Common myeloid progenitor, CD34-positive (primary cell): ENCODE results near the gene RASGRP3.

Source experiments
- CTCF ChIA-PET: fragments of 350-600 bp; sonication (Branson Sonifier 250); formaldehyde crosslinking; loops from one replicate; lab custom pipeline; 2021; ENCODE audit warnings: antibody characterized with exemption; lab: Charles Lee
- POLR2A ChIA-PET: fragments of 350-600 bp; sonication (Branson Sonifier 250); formaldehyde crosslinking; loops from one replicate; lab custom pipeline; 2021; ENCODE audit warnings: antibody characterized with exemption; lab: Charles Lee
- DNase-seq, 3 donors: peaks; one replicate each; pipeline versions ENCODE4 v3.0.0 to v3.0.0-alpha.2; 2013
- H3K27ac ChIP-seq, 2 experiments: 1 replicate in 1 of 2; 2 replicates in 1 of 2; pipeline ENCODE4 v1.7.0; 2013; ENCODE audit warnings: inconsistent platforms in 2 of 2, low read length in 2 of 2, mild to moderate bottlenecking in 2 of 2, low read depth in 1 of 2, moderate library complexity in 1 of 2; ENCODE audit not compliant: severe bottlenecking in 2 of 2, insufficient read depth in 1 of 2, poor library complexity in 1 of 2
- H3K27me3 ChIP-seq, 5 experiments: replicated peaks in 2 of 5; 1 replicate in 3 of 5; 2 replicates in 2 of 5; pipeline versions ENCODE4 v1.6.1 to v1.7.0; 2013; ENCODE audit warnings: low read length in 4 of 5, mild to moderate bottlenecking in 2 of 5, moderate library complexity in 2 of 5, inconsistent platforms in 1 of 5; ENCODE audit not compliant: insufficient read depth in 5 of 5, control insufficient read depth in 4 of 5
- H3K36me3 ChIP-seq, 4 experiments: 1 replicate in 2 of 4; 2 replicates in 2 of 4; pipeline versions ENCODE4 v1.6.1 to v1.7.0; 2013; ENCODE audit warnings: low read length in 3 of 4, control low read depth in 1 of 4, mild to moderate bottlenecking in 1 of 4; ENCODE audit not compliant: control insufficient read depth in 4 of 4, insufficient read depth in 4 of 4
- H3K4me1 ChIP-seq, 4 experiments: 1 replicate in 3 of 4; 2 replicates in 1 of 4; pipeline versions ENCODE4 v1.6.1 to v1.7.1; 2013; ENCODE audit warnings: low read length in 3 of 4, mild to moderate bottlenecking in 3 of 4, control low read depth in 1 of 4, inconsistent platforms in 1 of 4, moderate library complexity in 1 of 4; ENCODE audit not compliant: control insufficient read depth in 4 of 4, insufficient read depth in 4 of 4; ENCODE audit errors: control extremely low read depth in 1 of 4
- H3K4me3 ChIP-seq, 7 experiments: 1 replicate in 4 of 7; 2 replicates in 3 of 7; pipeline versions ENCODE4 v1.5.1 to v1.7.0; 2013; ENCODE audit warnings: mild to moderate bottlenecking in 7 of 7, low read length in 6 of 7, moderate library complexity in 6 of 7, inconsistent platforms in 2 of 7, low read depth in 2 of 7, control low read depth in 1 of 7; ENCODE audit not compliant: insufficient read depth in 4 of 7, control insufficient read depth in 1 of 7; ENCODE audit errors: extremely low read depth in 1 of 7
- H3K9me3 ChIP-seq, 5 experiments: 1 replicate in 4 of 5; 2 replicates in 1 of 5; pipeline versions ENCODE4 v1.6.1 to v1.7.1; 2013; ENCODE audit warnings: low read length in 4 of 5, mild to moderate bottlenecking in 2 of 5, inconsistent platforms in 1 of 5, low read depth in 1 of 5, moderate library complexity in 1 of 5; ENCODE audit not compliant: control insufficient read depth in 4 of 5, insufficient read depth in 2 of 5; ENCODE audit errors: control extremely low read depth in 1 of 5
- WGBS: methylation state at CpG from one replicate; pipeline ENCODE4 v1.1.5; 2013; ENCODE audit not compliant: insufficient coverage; 5-methylcytosine and 5-hydroxymethylcytosine counted together

RASGRP3 gene

GRCh38 chr2:33442528-33443079, 33.8 kb upstream of the RASGRP3 start:
- Histone ChIP-seq H3K4me1 (peaks cover 6 to 21% (median 13%) of the 10 kb centered on the region in 4 experiments), H3K36me3 (no peaks in the 10 kb centered on the region), H3K27ac (no peak overlapping the region), H3K9me3 (no peaks in the 10 kb centered on the region), H3K27me3 (no peaks in the 10 kb centered on the region), H3K4me3 (no peak overlapping the region)
- POLR2A ChIA-PET, result no interaction called here
- 100% methylated on average over 2 of the region's 6 CpGs for WGBS
- CTCF ChIA-PET, result interaction anchor here (0.7 to 4.2 kb wide), 11 partner anchors 10 to 669 kb away, joined by 3 to 12 read pairs (median 5); no protein-coding TSS in a partner anchor
- no peak for DNase-seq

DNA sequence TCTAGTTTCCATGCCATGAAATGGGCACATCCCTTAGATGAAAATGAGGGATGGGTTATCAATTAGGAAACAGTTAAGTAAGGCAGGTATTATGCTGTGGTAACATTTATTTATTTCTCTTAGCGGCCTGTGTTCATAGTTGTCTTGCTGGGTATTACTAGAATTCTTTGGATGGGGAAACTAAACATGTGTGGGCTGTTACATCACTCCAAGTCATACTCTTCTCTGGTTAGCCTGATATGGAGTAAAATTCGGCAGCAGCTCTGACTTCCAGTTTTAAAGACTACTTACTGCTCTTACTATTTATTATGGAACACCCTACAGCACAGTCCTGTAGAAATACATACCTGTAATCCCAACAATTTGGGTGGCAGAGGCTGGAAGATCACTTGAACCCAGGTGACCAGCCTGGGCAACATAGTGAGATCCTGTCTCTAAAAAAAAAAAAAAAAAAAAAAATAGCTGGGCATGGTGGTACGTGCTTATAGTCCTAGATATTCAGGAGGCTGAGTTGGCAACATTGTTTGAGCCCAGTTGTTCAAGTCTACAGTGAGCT, 33.1 kb upstream of the RASGRP3 start:
- Histone ChIP-seq H3K36me3 (no peaks in the 10 kb centered on the region), H3K27me3 (no peaks in the 10 kb centered on the region), H3K4me3 (no peak overlapping the region), H3K27ac (no peak overlapping the region), H3K4me1 (peaks cover 6 to 18% (median 11%) of the 10 kb centered on the region in 4 experiments), H3K9me3 (no peaks in the 10 kb centered on the region)
- DNase-seq, result no peak
- ChIA-PET CTCF (interaction anchor here (0.9 to 4.2 kb wide), 8 partner anchors 9 to 669 kb away, joined by 3 to 12 read pairs (median 4); no protein-coding TSS in a partner anchor), POLR2A (interaction anchor here (0.6 kb wide), 1 partner anchor 31 kb away, joined by 3 read pairs; no protein-coding TSS in a partner anchor)
- WGBS, result 80% methylated on average over 1 of the region's 3 CpGs

GRCh38 chr2:33444967-33445366, 31.5 kb upstream of the RASGRP3 start:
- Histone ChIP-seq H3K4me3 (no peak overlapping the region), H3K9me3 (no peaks in the 10 kb centered on the region), H3K27me3 (no peaks in the 10 kb centered on the region), H3K36me3 (no peaks in the 10 kb centered on the region), H3K27ac (no peak overlapping the region), H3K4me1 (peaks cover 0 to 12% (median 5%) of the 10 kb centered on the region in 4 experiments)
- POLR2A ChIA-PET, result no interaction called here
- WGBS, result 40% methylated on average over 1 of the region's 2 CpGs
- DNase-seq, result no peak
- CTCF ChIA-PET, result interaction anchor here (1.0 to 1.6 kb wide), 4 partner anchors 9 to 417 kb away, joined by 3 to 5 read pairs (median 3); no protein-coding TSS in a partner anchor

GRCh38 chr2:33448220-33448899, 28.1 kb upstream of the RASGRP3 start:
- H3K27ac ChIP-seq, result no peak overlapping the region
- H3K36me3 ChIP-seq, result no peaks in the 10 kb centered on the region
- H3K9me3 ChIP-seq, result peaks cover 0 to 18% (median 5%) of the 10 kb centered on the region in 5 experiments
- POLR2A ChIA-PET, result no interaction called here
- no peak overlapping the region for H3K4me3 ChIP-seq
- peaks cover 0 to 12% (median 5%) of the 10 kb centered on the region in 4 experiments for H3K4me1 ChIP-seq
- CTCF ChIA-PET, result no interaction called here
- H3K27me3 ChIP-seq, result no peaks in the 10 kb centered on the region
- peak in 2 of 3 donors; percentile 47 to 48 for DNase-seq
- WGBS, result no CpG with 5 or more reads among the region's 2 CpGs

- WGBS, result no CpG with 5 or more reads among the region's 1 CpG
- no peak for DNase-seq
- no peak overlapping the region for H3K27ac ChIP-seq
- POLR2A ChIA-PET, result no interaction called here
- peaks cover 0 to 4% (median 0%) of the 10 kb centered on the region in 4 experiments for H3K4me1 ChIP-seq
- H3K4me3 ChIP-seq, result no peak overlapping the region
- no peaks in the 10 kb centered on the region for H3K27me3 ChIP-seq
- peaks cover 0 to 19% (median 5%) of the 10 kb centered on the region in 5 experiments for H3K9me3 ChIP-seq
- CTCF ChIA-PET, result no interaction called here
- H3K36me3 ChIP-seq, result no peaks in the 10 kb centered on the region
These were observed 25.2 kb upstream of the RASGRP3 start for GRCh38 chr2:33451214-33451613.

GRCh38 chr2:33451825-33452224, 24.6 kb upstream of the RASGRP3 start:
- Histone ChIP-seq H3K4me1 (peaks cover 0 to 4% (median 0%) of the 10 kb centered on the region in 4 experiments), H3K27me3 (no peaks in the 10 kb centered on the region), H3K4me3 (no peak overlapping the region), H3K36me3 (no peaks in the 10 kb centered on the region), H3K9me3 (peaks cover 0 to 19% (median 5%) of the 10 kb centered on the region in 5 experiments), H3K27ac (no peak overlapping the region)
- WGBS, result no CpG with 5 or more reads among the region's 1 CpG
- CTCF ChIA-PET, result interaction anchor here (1.0 to 1.5 kb wide), 2 partner anchors 9 to 16 kb away, joined by 4 to 5 read pairs; no protein-coding TSS in a partner anchor
- POLR2A ChIA-PET, result no interaction called here
- DNase-seq, result no peak
